HepG2 (cell line): Measurements from ENCODE around the gene TCF20. TPM values are rescaled to one million over a fixed set of nuclear protein-coding genes. Genes with fewer than 3 reads are reported as not detected.
A peak's percentile ranks its signal among the peaks of the same experiment; 100 is the strongest.

Experiments
- ATM ChIP-seq: fragments of 450-650 bp; IDR thresholded peaks from 2 replicates; pipeline ENCODE4 v1.7.1; 2017; ENCODE audit warnings: mild to moderate bottlenecking, borderline replicate concordance
- CHCHD3 ChIP-seq: sonication (generic); formaldehyde crosslinking; IDR thresholded peaks from 2 replicates; pipeline ENCODE4 v1.8.0; 2022; ENCODE audit warnings: mild to moderate bottlenecking, missing genetic modification reagents, moderate library complexity
- ELF4 ChIP-seq: sonication (generic); formaldehyde crosslinking; IDR thresholded peaks from 2 replicates; pipeline ENCODE4 v1.5.0; 2020; ENCODE audit warnings: missing genetic modification reagents, mild to moderate bottlenecking, moderate library complexity, borderline replicate concordance
- KLF16 ChIP-seq, 2 experiments: sonication (generic) in 1 of 2; formaldehyde crosslinking in 1 of 2; IDR thresholded peaks; 2 replicates each; pipeline versions ENCODE4 v1.6.1 to v1.8.0; 2016 to 2023; ENCODE audit warnings: missing genetic modification reagents in 2 of 2, missing compliant biosample characterization in 1 of 2
- NPAS2 ChIP-seq: sonication (generic); formaldehyde crosslinking; IDR thresholded peaks from 2 replicates; pipeline ENCODE4 v1.8.0; 2022; ENCODE audit warnings: mild to moderate bottlenecking, missing genetic modification reagents, borderline replicate concordance
- PHF8 ChIP-seq: sonication (generic); formaldehyde crosslinking; IDR thresholded peaks from 2 replicates; pipeline ENCODE4 v1.5.0; 2020; ENCODE audit warnings: missing genetic modification reagents
- PPARG ChIP-seq: conservative IDR thresholded peaks from 2 replicates; pipeline ENCODE4 v1.6.1; 2016; ENCODE audit warnings: missing biosample characterization, missing genetic modification reagents
- SOX6 ChIP-seq, 2 experiments: fragments of 450-650 bp in 1 of 2; sonication (generic) in 1 of 2; formaldehyde crosslinking in 1 of 2; IDR thresholded peaks; 2 replicates each; pipeline versions ENCODE4 v1.4.0 to v1.6.1; 2017 to 2020; ENCODE audit warnings: antibody characterized with exemption in 1 of 2, mild to moderate bottlenecking in 1 of 2, missing genetic modification reagents in 1 of 2
- TGIF2 ChIP-seq: IDR thresholded peaks from 2 replicates; pipeline ENCODE4 v1.6.1; 2016; ENCODE audit warnings: control low read depth, missing compliant biosample characterization
- ZFP36 ChIP-seq: fragments of 150-350 bp; IDR thresholded peaks from 2 replicates; pipeline ENCODE4 v1.6.1; 2018; ENCODE audit warnings: borderline replicate concordance, low read length, low read depth; ENCODE audit not compliant: partially characterized antibody
- ZNF136 ChIP-seq: sonication (generic); formaldehyde crosslinking; IDR thresholded peaks from 2 replicates; pipeline ENCODE4 v1.8.1; 2022; ENCODE audit warnings: low read depth, mild to moderate bottlenecking, moderate library complexity, missing genetic modification reagents
- ZNF562 ChIP-seq: sonication (generic); formaldehyde crosslinking; IDR thresholded peaks from 2 replicates; pipeline ENCODE4 v1.8.0; 2022; ENCODE audit warnings: missing genetic modification reagents, borderline replicate concordance
- ZNF598 ChIP-seq: sonication (generic); formaldehyde crosslinking; IDR thresholded peaks from 2 replicates; pipeline ENCODE4 v1.5.1; 2020; ENCODE audit warnings: mild to moderate bottlenecking, missing genetic modification reagents, borderline replicate concordance
- ZNF614 ChIP-seq: IDR thresholded peaks from 2 replicates; pipeline ENCODE4 v1.6.1; 2018; ENCODE audit warnings: missing biosample characterization, missing genetic modification reagents, inconsistent platforms, borderline replicate concordance
- ZNF672 ChIP-seq: sonication (generic); formaldehyde crosslinking; IDR thresholded peaks from 2 replicates; pipeline ENCODE4 v1.8.1; 2022; ENCODE audit warnings: missing genetic modification reagents
- ZNF777 ChIP-seq: sonication (generic); formaldehyde crosslinking; IDR thresholded peaks from 2 replicates; pipeline ENCODE4 v1.4.0; 2020; ENCODE audit warnings: missing genetic modification reagents
- ZNF878 ChIP-seq: sonication (generic); formaldehyde crosslinking; IDR thresholded peaks from 2 replicates; pipeline ENCODE4 v1.8.1; 2023; ENCODE audit warnings: mild to moderate bottlenecking, missing genetic modification reagents, moderate library complexity
- polyA plus RNA-seq, 8 experiments: library from polyadenylated mRNA; depleted of rRNA in 3 of 8; stranded (reverse) in 7 of 8; unstranded in 1 of 8; fragments of >200 nt; fragmentation: Illumina TruSeq in 4 of 8; extraction: Trizol in 4 of 8; gene quantifications; 2 replicates each; pipeline versions ENCODE4 v1.2.1 to v1.2.3, GENCODE V29; 2011 to 2016; ENCODE audit warnings: low read depth in 4 of 8, missing spikeins in 1 of 8, mixed read lengths in 1 of 8; ENCODE audit not compliant: insufficient read depth in 1 of 8
- total RNA-seq, 5 experiments: library from RNA; depleted of rRNA; stranded (reverse); fragments of >200 nt; fragmentation: Illumina TruSeq; extraction: Trizol; gene quantifications; 2 replicates each; pipeline ENCODE4 v1.2.3, GENCODE V29; 2016; ENCODE audit warnings: low read depth in 1 of 5
- TF ChIP-seq, protein P1 (sequence below): IDR thresholded peaks from 2 replicates; pipeline ENCODE4 v1.6.1; 2016
- TF ChIP-seq, protein P2 (sequence below), 2 experiments: fragments of 450-650 bp in 1 of 2; sonication (generic) in 1 of 2; formaldehyde crosslinking in 1 of 2; IDR thresholded peaks; 2 replicates each; pipeline versions ENCODE4 v1.6.1 to v1.8.0; 2016 to 2022; ENCODE audit warnings: antibody characterized with exemption in 1 of 2, mild to moderate bottlenecking in 1 of 2, missing genetic modification reagents in 1 of 2

TCF20 gene
- total and polyA plus RNA-seq, 2 of the 13 experiments (the other 11 are each of a cell fraction or from before 2014, with no cell fraction given) = 12.8 to 23.7 TPM

DNA sequence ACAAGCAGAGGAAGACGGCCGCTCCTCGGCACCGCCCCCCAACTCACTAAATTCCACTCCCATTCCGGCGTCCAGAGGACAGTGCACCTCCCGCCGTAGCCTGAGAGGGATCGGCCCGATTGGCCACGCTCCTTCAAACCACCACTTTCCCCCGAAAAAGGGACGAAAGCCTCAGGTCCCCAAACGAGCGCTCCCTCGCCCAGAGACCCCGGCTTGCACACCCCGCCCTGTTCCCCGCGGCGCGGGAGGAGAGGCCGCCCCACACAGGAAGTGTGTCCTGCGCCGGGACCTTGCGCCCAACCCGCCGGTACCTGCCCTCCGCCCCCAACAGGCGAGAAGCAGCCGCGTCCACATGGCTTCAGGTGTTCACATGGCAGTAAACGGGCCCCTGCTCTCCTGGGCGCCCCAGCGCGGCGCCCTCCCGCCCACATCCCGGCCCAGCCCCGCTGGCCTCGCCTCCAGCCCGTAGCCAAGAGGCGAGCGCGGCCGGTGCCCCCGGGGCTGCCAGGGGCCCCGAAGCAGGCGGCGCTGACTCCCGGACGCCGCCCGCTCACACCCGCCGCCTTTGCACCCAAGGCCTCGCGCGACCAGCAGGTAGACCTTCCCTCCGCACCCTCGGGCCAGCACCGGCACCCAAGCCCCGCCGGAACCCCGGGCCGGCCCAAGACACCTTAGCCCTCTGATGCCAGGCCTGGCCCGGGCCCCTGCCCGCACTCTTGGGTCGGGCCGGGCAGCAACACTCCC lies 849 bp downstream of the TCF20 start (continued):
- TF ChIP-seq PPARG (no peak), CHCHD3 (CRISPR knock-in tag) (no peak), TGIF2 (CRISPR knock-in tag) (peak; percentile 89), ZNF878 (CRISPR knock-in tag) (no peak), ZNF598 (CRISPR knock-in tag) (no peak), ZFP36 (no peak), ZNF672 (CRISPR knock-in tag) (no peak), SOX6 (IDR thresholded peaks at IDR 0.05) (no peak), SOX6 (CRISPR knock-in tag; IDR thresholded peaks at IDR 0.05) (no peak), ZNF777 (CRISPR knock-in tag) (no peak; the same call in 1 of the 2 replicates), KLF16 (CRISPR knock-in tag; IDR thresholded peaks at IDR 0.05) (peak in 1 of 2 experiments; percentile 81; a peak in 2 of 4 replicates), ZNF562 (no peak), ZNF614 (peak; percentile 48; the same call in 1 of the 2 replicates), ZNF136 (CRISPR knock-in tag) (no peak), NPAS2 (CRISPR knock-in tag) (no peak), ATM (no peak), PHF8 (CRISPR knock-in tag) (peak; percentile 82), ELF4 (no peak)
- TF ChIP-seq, protein P1, sequence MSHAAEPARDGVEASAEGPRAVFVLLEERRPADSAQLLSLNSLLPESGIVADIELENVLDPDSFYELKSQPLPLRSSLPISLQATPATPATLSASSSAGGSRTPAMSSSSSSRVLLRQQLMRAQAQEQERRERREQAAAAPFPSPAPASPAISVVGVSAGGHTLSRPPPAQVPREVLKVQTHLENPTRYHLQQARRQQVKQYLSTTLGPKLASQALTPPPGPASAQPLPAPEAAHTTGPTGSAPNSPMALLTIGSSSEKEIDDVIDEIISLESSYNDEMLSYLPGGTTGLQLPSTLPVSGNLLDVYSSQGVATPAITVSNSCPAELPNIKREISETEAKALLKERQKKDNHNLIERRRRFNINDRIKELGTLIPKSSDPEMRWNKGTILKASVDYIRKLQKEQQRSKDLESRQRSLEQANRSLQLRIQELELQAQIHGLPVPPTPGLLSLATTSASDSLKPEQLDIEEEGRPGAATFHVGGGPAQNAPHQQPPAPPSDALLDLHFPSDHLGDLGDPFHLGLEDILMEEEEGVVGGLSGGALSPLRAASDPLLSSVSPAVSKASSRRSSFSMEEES (CRISPR knock-in tag) = no peak
- TF ChIP-seq, protein P2, sequence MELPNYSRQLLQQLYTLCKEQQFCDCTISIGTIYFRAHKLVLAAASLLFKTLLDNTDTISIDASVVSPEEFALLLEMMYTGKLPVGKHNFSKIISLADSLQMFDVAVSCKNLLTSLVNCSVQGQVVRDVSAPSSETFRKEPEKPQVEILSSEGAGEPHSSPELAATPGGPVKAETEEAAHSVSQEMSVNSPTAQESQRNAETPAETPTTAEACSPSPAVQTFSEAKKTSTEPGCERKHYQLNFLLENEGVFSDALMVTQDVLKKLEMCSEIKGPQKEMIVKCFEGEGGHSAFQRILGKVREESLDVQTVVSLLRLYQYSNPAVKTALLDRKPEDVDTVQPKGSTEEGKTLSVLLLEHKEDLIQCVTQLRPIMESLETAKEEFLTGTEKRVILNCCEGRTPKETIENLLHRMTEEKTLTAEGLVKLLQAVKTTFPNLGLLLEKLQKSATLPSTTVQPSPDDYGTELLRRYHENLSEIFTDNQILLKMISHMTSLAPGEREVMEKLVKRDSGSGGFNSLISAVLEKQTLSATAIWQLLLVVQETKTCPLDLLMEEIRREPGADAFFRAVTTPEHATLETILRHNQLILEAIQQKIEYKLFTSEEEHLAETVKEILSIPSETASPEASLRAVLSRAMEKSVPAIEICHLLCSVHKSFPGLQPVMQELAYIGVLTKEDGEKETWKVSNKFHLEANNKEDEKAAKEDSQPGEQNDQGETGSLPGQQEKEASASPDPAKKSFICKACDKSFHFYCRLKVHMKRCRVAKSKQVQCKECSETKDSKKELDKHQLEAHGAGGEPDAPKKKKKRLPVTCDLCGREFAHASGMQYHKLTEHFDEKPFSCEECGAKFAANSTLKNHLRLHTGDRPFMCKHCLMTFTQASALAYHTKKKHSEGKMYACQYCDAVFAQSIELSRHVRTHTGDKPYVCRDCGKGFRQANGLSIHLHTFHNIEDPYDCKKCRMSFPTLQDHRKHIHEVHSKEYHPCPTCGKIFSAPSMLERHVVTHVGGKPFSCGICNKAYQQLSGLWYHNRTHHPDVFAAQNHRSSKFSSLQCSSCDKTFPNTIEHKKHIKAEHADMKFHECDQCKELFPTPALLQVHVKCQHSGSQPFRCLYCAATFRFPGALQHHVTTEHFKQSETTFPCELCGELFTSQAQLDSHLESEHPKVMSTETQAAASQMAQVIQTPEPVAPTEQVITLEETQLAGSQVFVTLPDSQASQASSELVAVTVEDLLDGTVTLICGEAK (IDR thresholded peaks at IDR 0.05) = no peak
- TF ChIP-seq, protein P2 (CRISPR knock-in tag; IDR thresholded peaks at IDR 0.05) = peak; percentile 81
